IMR-90 (cell line): Measurements from ENCODE around the gene OVCA2. TPM values are rescaled to one million over a fixed set of nuclear protein-coding genes. Genes with fewer than 3 reads are reported as not detected.

Source experiments
- BHLHE40 ChIP-seq: fragments of 150-350 bp; IDR thresholded peaks from 2 replicates; pipeline ENCODE4 v1.6.1; 2016; ENCODE audit warnings: mild to moderate bottlenecking, low read depth, low read length
- CEBPB ChIP-seq: IDR thresholded peaks from 2 replicates; pipeline ENCODE4 v1.6.1; 2012; ENCODE audit warnings: low read depth, low read length, improper control_type of control experiment
- polyA plus RNA-seq, 3 experiments: library from polyadenylated mRNA; depleted of rRNA; stranded (reverse); fragments of >200 nt; gene quantifications; 2 replicates each; pipeline ENCODE4 v1.2.3, GENCODE V29; 2012; ENCODE audit warnings: low replicate concordance in 1 of 3
- total RNA-seq: library from RNA; depleted of rRNA; stranded (reverse); fragments of >200 nt; gene quantifications from 2 replicates; pipeline ENCODE4 v1.2.3, GENCODE V29; 2012

OVCA2 gene
- total and polyA plus RNA-seq, 2 of the 4 experiments (the other 2 are of a cell fraction) = 38.7 to 46.9 TPM

- no peak for TF ChIP-seq CEBPB
- TF ChIP-seq BHLHE40 = no peak
Observed at GRCh38 chr17:2058586-2059546, 17.0 kb downstream of the OVCA2 start (continued).
